Duodenal mucosa (tissue), 2 donors: Measurements from ENCODE around the gene PRG3.
"Not testable (repeated sequence)": the region's sequence is repeated elsewhere in the genome, so short reads cannot be mapped to it uniquely, and the experiment has no call there.

ENCODE experiments used
- H3K27ac ChIP-seq: one replicate; pipeline ENCODE4 v1.7.0; 2013; ENCODE audit warnings: low read depth, low read length
- H3K27me3 ChIP-seq, 2 donors: one replicate each; pipeline ENCODE4 v1.7.0; 2013; ENCODE audit warnings: low read length in 2 of 2, control low read depth in 1 of 2; ENCODE audit not compliant: insufficient read depth in 2 of 2, control insufficient read depth in 1 of 2
- H3K36me3 ChIP-seq, 2 donors: one replicate each; pipeline ENCODE4 v1.7.0; 2013; ENCODE audit warnings: low read length in 2 of 2, control low read depth in 1 of 2; ENCODE audit not compliant: insufficient read depth in 2 of 2, control insufficient read depth in 1 of 2
- H3K4me1 ChIP-seq, 2 donors: one replicate each; pipeline ENCODE4 v1.7.0; 2013; ENCODE audit warnings: low read length in 2 of 2, control low read depth in 1 of 2; ENCODE audit not compliant: insufficient read depth in 2 of 2, control insufficient read depth in 1 of 2
- H3K4me3 ChIP-seq, 2 donors: one replicate each; pipeline ENCODE4 v1.7.0; 2013; ENCODE audit warnings: low read length in 2 of 2, low read depth in 1 of 2
- H3K9ac ChIP-seq, 2 donors: one replicate each; pipeline ENCODE4 v1.7.0; 2013; ENCODE audit warnings: low read length in 2 of 2, low read depth in 1 of 2
- H3K9me3 ChIP-seq, 2 donors: one replicate each; pipeline ENCODE4 v1.7.0; 2013; ENCODE audit warnings: low read length in 2 of 2, control low read depth in 1 of 2; ENCODE audit not compliant: control insufficient read depth in 1 of 2

Gene PRG3

GRCh38 chr11:57373146-57373545 is 7.8 kb downstream of the PRG3 start:
- Histone ChIP-seq H3K4me3 (no peak overlapping the region), H3K36me3 (no peaks in the 10 kb centered on the region), H3K9ac (no peak overlapping the region), H3K27me3 (no peaks in the 10 kb centered on the region), H3K9me3 (no peaks in the 10 kb centered on the region), H3K27ac (no peak overlapping the region), H3K4me1 (no peaks in the 10 kb centered on the region)

- no peak overlapping the region for H3K9ac ChIP-seq
- no peak overlapping the region for H3K27ac ChIP-seq
- H3K27me3 ChIP-seq: no peaks in the 10 kb centered on the region
- H3K9me3 ChIP-seq: no peaks in the 10 kb centered on the region
- H3K4me1 ChIP-seq: no peaks in the 10 kb centered on the region
- no peak overlapping the region for H3K4me3 ChIP-seq
- H3K36me3 ChIP-seq: no peaks in the 10 kb centered on the region
Measured at GRCh38 chr11:57370941-57371340, 10.0 kb downstream of the PRG3 start.

- no peaks in the 10 kb centered on the region for H3K36me3 ChIP-seq
- no peak overlapping the region for H3K27ac ChIP-seq
- no peaks in the 10 kb centered on the region for H3K4me1 ChIP-seq
- H3K9me3 ChIP-seq: no peaks in the 10 kb centered on the region
- H3K4me3 ChIP-seq: no peak overlapping the region
- no peaks in the 10 kb centered on the region for H3K27me3 ChIP-seq
- no peak overlapping the region for H3K9ac ChIP-seq
Measured at GRCh38 chr11:57370251-57370650, 10.7 kb downstream of the PRG3 start.

GRCh38 chr11:57368845-57369232 is 12.1 kb downstream of the PRG3 start:
- H3K4me1 ChIP-seq: no peaks in the 10 kb centered on the region
- H3K27me3 ChIP-seq: no peaks in the 10 kb centered on the region
- no peak overlapping the region for H3K4me3 ChIP-seq
- no peaks in the 10 kb centered on the region for H3K36me3 ChIP-seq
- no peak overlapping the region for H3K9ac ChIP-seq
- H3K27ac ChIP-seq: no peak overlapping the region
- H3K9me3 ChIP-seq: no peaks in the 10 kb centered on the region

- Histone ChIP-seq H3K4me1 (no peaks in the 10 kb centered on the region), H3K27ac (no peak overlapping the region), H3K36me3 (no peaks in the 10 kb centered on the region), H3K9me3 (no peaks in the 10 kb centered on the region), H3K9ac (no peak overlapping the region), H3K27me3 (no peaks in the 10 kb centered on the region), H3K4me3 (no peak overlapping the region)
Measured at GRCh38 chr11:57368106-57368844, 12.7 kb downstream of the PRG3 start.

- H3K27ac ChIP-seq: no peak overlapping the region
- no peaks in the 10 kb centered on the region for H3K27me3 ChIP-seq
- no peaks in the 10 kb centered on the region for H3K36me3 ChIP-seq
Measured at GRCh38 chr11:57364851-57365660, 15.9 kb downstream of the PRG3 start.

GRCh38 chr11:57363131-57364080 is 17.5 kb downstream of the PRG3 start:
- Histone ChIP-seq H3K27ac (no peak overlapping the region), H3K9me3 (no peaks in the 10 kb centered on the region)

More at GRCh38 chr11:57364851-57365660, 15.9 kb downstream of the PRG3 start:
- Histone ChIP-seq H3K4me1 (no peaks in the 10 kb centered on the region), H3K9me3 (no peaks in the 10 kb centered on the region), H3K4me3 (no peak overlapping the region), H3K9ac (no peak overlapping the region)

GRCh38 chr11:57361926-57362325 is 19.0 kb downstream of the PRG3 start:
- H3K4me1 ChIP-seq: peaks cover 0 to 3% of the 10 kb centered on the region in 2 donors
- H3K4me3 ChIP-seq: no peak overlapping the region
- H3K27me3 ChIP-seq: no peaks in the 10 kb centered on the region
- H3K9ac ChIP-seq: no peak overlapping the region
- H3K9me3 ChIP-seq: no peaks in the 10 kb centered on the region
- no peak overlapping the region for H3K27ac ChIP-seq
- no peaks in the 10 kb centered on the region for H3K36me3 ChIP-seq

More at GRCh38 chr11:57363131-57364080, 17.5 kb downstream of the PRG3 start:
- Histone ChIP-seq H3K9ac (no peak overlapping the region), H3K36me3 (no peaks in the 10 kb centered on the region), H3K27me3 (no peaks in the 10 kb centered on the region), H3K4me3 (no peak overlapping the region), H3K4me1 (peaks cover 0 to 3% of the 10 kb centered on the region in 2 donors)

GRCh38 chr11:57361420-57361819 is 19.5 kb downstream of the PRG3 start:
- H3K9ac ChIP-seq, H3K4me3 ChIP-seq, H3K9me3 ChIP-seq, H3K27me3 ChIP-seq, H3K4me1 ChIP-seq, H3K27ac ChIP-seq, H3K36me3 ChIP-seq: not testable (repeated sequence)
